C1 segment of cervical spinal cord (tissue), 14 donors: ENCODE measurements around the gene NDUFB8.

Experiments used
- DNase-seq, 14 donors: peaks; one replicate each; lab custom pipeline; 2025; lab: John Stamatoyannopoulos, UW

Gene NDUFB8

DNA sequence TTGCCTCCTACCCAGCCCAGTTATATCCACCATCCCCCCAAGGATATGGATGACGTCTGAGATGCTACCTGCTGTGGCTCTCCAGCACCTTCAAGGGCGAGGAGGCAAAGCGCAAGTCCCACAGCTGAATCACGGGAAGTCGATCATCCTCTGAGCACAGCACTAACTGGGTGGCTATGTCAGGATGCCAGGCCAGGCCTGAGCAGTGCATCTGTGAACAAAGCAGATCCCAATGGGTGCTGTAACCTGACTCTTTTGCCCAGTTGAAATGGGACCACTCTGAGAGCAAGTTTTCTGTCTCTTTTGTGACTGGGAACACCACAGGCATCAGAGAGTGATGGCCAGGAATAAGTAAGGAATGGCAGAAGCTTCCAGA lies 22.3 kb downstream of the NDUFB8 start:
- no peak for DNase-seq

DNA sequence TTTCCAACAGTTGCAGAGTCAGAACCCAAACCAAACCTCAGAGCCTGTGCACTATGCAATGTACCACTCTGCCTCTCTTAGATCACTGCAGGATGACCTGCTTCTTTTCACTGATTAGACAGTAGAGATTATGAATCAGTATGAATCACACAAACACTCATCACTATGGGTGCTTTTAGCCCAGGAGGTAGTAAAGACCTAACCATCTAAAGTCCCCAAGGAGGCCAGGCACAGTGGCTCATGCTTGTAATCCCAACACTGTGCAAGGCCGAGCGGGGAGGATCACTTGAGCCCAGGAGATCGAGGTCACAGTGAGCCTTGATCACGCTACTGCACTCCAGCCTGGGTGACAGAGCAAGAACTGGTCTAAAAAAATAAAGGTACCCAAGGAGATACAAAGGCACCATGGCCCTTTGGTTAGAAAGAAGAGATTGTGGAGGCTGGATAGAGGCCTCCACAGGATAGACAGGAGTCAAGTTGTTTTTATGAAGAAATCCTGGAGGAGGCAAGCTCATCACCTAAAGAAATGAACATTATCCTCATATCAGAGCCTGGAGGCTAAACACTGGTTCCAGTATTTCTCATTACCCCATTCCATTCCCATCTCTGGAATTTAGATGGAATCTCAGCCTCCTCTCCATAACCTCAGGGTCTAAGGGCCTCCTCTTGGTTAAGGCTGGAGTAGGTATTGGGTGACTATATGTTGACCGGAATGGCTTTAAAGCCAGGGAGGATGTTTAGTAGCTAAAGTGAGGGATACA lies 22.9 kb downstream of the NDUFB8 start:
- DNase-seq, result no peak

DNA sequence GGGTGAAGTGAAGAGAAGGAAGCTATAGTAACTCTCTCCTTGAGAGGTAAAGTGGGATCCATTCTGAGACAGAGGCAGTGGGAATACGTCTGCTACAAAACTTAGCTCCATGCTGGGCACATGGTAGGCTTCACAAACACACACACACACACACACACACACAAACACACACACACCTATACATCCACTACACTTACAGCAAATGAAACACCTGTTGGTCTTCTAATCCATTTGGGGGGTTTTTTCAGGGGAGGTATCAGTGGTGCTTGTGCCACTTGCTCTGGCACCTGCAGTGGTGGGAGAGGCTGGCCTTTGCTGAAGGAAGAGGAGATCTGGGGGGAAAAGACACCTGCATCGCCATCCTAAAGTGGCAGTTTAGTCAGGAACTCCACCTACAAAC lies 24.5 kb downstream of the NDUFB8 start:
- DNase-seq, result no peak

DNA sequence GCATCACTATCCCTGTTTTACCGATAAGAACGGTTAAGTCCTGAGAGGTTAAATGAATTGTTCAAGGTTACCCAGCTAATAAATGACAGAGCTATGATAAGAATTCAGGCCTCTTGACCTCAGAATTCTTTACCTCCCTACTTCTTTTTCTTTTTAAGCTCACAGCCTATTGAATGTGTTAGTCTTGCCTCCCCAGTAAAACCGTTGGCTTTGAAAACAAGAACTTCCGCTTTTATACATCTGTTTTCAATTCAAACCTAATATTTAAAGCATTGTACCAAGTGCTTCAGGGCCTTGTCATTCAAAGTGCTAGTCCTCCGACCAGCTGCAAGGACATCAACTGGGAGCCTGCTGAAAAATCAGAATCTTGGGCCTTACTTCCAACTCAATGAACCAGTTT lies 25.6 kb downstream of the NDUFB8 start:
- no peak for DNase-seq

DNA sequence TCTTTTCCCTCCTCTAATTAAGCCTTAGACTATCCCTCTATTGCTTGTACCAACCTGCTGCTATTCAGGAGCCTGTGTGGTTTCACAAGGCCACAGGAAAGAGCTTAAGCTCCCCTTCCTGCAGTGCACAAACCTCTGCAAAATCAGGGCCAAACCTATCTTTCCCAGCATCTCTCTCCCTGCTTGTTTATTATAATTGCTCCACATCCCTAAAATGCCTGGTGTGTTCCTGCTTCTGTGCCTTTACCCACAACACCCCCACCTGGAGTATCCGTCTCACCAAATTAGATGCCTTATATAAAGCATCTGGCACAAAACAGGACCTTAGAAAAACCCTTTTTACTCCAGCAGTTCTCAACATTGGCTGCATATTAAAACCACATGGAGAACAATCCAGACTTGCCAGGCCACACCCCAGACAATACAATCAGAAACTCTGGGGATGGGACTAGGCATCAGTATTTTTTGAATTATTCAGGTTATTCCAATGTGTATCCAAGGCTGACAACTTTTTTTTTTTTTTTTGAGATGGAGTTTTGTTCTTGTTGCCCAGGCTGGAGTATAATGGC lies 26.7 kb downstream of the NDUFB8 start:
- no peak for DNase-seq

DNA sequence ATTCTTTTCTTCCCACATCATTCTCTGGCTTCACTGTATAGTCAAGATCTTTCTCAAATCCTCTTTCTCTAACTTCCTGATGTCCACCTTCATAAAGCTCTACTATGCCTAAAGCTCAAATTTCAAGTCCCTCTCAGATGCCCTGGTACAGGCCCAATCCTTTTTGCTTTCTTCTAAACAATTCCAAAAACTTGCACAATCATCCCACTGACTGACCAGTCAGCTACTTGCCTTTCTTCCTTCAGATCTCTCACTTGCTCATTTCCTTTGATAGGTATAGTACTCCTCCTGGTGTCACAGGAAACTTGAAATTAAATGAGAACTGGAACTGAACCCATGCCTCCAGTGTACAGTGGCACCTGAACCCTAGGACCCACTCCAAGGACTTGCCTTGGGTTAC lies 28.2 kb downstream of the NDUFB8 start:
- DNase-seq, result no peak

DNA sequence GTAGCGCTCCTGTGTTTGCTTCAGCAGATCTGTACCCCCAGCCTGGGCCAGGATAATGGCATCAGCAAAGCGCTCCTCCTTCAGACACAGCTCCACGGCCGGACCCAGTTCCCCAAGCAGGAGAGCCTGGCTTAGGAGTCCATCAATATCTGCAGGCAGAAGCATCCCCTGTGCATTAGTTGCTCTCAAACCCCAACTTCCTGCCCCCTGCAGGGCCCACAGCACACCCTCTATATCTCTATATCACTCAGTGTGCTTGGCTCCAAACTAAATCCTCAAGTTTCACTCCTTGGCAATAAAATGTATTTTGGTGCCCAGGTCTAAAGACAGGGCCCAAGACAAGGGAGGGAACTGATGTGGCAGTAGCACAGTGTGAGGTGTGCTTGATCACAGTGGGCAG lies 31.6 kb downstream of the NDUFB8 start:
- DNase-seq, result no peak

DNA sequence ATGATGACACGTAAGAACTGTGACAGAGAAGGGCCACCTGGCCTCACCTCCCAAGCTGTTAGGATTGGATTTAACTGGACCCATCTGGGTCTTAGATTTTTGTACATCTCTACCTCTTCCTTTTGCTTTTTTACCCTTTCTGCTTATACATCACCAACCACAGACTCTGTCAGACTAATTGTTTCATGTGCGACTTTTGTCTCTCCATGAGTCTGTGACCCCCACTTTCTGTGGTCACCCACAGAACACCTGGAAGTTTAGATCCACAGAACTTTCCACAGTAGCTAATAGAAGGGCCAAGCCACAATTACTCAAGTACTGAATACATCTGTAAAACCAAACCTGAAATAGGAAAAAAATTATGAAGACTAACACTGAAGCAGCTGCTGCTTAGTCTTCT lies 33.1 kb downstream of the NDUFB8 start:
- no peak for DNase-seq

DNA sequence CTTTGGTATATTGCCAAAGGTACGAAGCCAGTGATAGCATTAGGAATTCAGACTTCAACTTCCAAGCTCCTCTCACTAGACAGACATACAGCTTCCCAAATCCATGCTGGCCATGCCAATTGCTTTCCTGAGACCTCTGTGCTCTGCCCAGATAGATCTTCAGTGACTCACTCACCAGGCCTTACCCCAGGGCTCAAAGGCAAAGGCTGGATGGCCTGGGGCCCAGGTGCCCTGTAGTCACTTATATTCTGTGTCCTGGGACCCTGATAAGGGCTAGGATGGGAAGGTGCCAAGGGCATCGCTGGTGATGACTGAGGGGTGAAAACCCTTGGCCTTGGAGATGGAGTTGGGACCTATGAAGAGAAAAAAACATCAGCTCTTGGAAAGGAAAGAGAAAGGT lies 39.1 kb downstream of the NDUFB8 start:
- DNase-seq, result no peak

DNA sequence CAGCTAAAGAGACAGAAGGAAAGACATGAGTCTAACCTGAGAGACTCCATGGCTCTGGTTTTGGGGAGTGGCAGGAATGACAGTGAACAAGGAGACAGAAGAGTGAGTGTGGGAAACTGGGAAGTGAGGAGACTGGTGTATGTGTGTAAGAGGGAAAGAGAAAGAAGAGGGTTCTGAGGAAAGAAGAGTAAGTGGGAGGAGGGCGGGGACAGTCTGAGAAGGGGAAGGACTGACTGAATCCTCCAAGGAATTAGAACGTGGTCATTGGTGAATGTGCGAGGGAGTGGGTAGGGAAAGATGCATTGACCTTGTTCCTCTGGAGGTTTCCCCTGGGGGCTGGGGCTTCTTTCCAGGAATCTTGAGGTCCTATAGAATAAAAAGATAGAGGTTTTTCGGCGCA lies 40.3 kb downstream of the NDUFB8 start:
- DNase-seq, result no peak

DNA sequence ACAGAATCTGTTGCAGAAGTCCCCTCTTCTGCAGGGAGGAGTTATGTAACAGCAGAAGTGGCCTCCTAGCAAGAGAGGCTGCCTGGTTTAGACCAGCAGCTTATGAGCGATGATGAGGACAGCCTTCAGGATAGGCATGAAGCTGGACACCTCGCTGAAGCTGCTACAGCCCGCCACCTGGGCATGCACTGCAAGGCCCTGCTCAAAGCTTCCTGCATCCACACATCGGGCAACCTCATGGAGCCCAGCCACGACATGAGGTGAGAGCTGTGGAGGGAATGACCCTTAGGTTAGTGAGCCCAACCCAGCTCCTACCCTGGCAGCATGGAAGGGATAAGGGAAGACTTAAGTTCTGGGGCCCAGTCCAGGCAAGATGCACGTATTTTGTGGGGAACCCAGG lies 42.1 kb downstream of the NDUFB8 start:
- DNase-seq, result no peak

DNA sequence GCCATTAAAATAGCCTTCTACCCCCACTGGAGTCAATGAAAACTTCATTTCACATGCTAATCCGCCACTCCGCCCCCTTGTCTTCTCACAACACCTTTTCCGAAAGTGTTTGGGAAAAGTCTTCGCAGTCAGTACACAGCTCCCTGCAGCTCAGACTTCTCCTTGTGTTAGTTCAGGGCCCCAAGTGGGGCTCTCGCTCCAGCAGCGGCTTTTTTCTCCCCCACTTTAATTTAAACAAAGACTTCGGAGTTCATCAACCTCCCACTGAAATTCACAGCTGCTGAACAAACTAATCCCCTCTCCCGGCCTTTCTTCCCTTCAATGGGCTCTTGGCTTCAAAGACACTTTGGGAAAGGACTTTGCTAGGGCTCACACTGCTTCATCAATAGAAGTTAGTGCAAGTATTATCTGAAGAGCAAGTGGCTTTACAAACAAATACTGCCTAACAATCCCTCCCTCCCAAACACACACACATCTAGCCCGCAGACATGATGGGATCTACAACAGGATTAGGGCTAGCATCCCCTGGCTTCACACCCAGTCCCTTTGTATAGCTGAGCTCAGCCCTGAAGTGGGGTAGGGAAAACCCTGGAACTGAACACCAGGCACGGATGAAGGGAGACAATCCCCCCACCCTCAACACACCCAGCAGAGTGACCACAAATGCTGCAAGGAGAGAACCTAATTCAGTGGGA lies 43.7 kb downstream of the NDUFB8 start:
- DNase-seq, result no peak

DNA sequence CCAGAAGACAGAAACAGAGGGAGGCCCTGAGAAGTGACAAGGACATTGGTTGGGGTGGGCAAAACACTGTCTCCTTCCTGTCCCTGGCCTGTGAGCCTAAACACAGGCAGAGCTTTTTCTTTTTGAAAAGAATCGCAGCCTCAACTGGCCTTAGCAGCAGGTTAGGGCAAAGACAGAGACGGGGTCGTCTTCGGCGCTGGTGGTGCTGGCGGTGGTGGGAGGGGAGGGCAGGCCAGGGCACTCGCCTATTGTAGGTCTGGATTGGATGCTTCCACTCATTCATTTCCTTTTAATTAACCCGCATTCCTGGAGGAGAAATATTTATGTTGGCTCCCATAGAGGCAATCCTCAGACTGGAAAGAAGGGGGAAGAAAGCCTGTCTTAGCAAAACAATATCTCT lies 44.3 kb downstream of the NDUFB8 start:
- no peak for DNase-seq

DNA sequence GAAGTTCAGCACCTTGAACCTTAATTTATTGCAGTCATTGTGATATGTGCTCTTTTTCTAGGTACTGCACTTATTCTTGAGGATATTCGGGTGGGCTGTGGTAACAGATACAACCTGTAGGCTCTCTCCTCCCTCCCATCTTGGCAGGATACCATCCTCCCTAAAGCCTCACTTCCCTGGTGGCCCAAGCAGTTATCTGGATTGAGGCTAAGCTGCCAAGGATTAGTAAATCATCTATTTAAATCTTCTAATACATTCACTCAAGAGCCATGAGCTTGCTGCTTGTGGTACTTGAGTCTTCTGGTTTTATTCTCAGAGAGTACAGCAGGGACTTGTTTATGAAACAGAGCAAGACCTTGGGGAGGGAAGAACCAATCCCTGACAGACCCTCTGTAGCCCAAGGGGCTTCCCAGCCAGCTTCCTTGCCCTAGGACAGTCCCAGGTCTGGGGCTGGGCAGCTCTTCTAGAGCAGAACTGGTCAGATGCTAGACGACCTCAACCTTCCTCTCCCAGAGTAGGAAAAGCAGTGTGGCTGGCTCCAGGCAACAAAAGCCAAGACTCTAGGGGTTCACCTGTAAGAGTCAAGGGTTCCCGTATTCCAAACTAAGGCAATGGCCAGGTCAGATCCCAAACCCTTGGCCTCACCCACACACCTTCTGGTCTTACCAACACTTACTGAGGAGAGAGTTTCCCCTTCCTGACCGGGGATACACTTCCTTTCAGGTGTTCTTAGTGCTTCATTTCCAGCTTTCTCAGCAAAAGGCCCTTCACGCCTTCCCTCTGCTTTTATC lies 45.6 kb downstream of the NDUFB8 start:
- no peak for DNase-seq

DNA sequence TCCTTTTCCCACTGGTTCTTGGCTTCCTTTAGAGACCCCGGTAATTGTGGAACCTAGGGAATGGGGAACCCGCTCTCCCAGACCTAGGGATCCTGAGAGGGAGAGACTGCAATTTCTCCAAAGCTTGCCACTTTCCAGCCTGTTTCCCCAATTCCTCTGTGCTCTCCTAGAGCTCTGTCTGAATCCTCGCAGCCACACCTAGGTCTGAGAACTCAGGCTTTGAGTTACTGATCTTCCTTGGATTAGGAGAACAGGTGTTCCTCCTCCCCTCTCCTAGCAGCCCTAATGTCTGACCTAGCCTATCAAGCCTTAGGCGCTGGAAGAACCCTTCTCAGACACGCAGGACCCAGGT lies 46.9 kb downstream of the NDUFB8 start:
- no peak for DNase-seq

DNA sequence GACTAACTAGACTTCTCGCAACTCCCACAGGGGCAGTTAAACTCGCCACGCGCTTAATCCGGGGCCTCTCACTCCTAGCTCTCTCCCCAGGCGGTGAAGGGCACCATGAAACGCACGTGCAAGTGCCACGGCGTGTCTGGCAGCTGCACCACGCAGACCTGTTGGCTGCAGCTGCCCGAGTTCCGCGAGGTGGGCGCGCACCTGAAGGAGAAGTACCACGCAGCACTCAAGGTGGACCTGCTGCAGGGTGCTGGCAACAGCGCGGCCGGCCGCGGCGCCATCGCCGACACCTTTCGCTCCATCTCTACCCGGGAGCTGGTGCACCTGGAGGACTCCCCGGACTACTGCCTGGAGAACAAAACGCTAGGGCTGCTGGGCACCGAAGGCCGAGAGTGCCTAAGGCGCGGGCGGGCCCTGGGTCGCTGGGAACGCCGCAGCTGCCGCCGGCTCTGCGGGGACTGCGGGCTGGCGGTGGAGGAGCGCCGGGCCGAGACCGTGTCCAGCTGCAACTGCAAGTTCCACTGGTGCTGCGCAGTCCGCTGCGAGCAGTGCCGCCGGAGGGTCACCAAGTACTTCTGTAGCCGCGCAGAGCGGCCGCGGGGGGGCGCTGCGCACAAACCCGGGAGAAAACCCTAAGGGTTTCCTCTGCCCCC lies 47.4 kb downstream of the NDUFB8 start:
- DNase-seq, result peak in 12 of 14 donors; percentile 13 to 59 (median 34)

DNA sequence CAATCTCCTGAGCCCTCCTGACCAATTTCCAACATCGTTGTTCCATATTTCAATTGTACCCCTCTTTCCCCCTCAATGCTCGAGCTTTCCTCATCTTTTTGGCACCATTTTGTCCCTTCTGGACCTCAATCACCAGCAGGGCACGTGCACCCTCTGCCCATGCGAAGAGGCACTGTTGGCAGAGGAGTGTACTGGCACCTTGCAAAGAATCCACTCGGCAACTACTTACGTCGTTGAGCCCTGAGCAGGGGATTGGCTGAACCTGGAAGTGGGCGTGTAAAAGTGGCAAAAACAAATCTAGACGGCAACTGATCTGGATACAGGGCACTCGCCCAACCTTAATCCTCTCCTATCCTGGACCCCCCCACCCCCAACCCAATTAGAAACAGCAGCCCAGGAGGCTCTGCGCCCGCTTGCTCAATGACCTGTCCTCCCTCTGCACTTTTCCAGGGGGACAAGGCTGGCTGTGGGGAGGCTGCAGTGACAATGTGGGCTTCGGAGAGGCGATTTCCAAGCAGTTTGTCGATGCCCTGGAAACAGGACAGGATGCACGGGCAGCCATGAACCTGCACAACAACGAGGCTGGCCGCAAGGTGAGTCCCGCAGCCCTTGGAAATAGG lies 48.1 kb downstream of the NDUFB8 start:
- DNase-seq, result peak in 13 of 14 donors; percentile 15 to 77 (median 59)

DNA sequence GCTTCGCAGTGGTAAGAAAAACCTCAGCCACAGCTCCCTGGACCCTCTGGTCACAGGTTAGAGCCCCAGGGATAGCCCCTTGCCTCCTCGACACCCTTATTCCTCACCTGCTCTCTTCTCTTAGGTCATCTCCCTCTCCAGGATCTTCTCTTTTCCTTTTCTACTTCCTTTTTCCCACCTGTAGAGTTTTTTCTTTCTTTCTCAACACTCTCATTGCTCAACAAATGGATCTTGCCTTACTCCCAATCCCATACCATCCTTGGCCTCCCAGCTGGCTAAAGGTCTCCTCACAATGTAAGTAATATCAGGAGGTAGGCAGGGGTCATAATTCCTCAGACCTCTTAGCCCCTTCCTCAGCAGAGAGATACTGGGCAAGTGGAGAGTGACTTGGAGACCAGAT lies 49.7 kb downstream of the NDUFB8 start:
- no peak for DNase-seq

DNA sequence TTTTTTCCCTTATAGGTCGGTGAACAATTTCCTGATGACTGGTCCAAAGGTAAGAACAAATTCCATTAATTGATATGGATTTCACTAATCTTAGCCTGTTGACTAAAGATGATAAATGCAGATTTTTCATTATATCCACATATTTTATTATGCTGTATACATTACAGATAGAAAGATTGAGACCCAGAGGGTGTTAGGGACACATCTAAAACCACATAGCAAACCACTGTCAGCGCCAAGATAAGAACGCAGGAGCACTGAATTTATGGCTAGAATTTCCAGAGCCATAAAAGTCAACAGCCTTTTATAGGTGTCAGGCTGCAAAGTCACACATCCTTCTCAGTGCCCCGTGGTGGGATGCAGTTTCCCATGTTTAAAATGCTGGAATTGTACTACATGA lies 50.6 kb downstream of the NDUFB8 start:
- no peak for DNase-seq

DNA sequence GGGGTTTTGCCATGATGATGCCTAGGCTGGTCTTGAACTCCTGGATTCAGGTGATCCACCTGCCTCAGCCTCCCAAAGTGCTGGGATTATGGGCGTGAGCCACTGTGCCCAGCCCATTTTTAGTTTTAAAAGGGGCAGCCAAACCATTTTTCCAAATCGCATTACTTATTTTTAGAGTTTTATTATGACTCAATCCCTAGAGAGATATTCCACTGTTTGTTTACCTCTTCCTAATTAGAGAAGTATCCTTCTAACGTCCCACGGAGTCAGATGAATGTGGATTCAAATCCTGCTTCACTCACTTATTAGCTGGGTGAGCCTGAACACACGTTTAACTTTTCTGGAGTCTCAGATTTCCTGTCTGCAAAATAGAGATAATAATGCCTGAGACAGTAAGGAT lies 51.7 kb downstream of the NDUFB8 start:
- no peak for DNase-seq
